ENCODE results near the gene OLA1. TPM values are rescaled to one million over a fixed set of nuclear protein-coding genes. Genes with fewer than 3 reads are reported as not detected.

Gene OLA1
- total RNA-seq, 4 donors from 2014 or later: 40.4 to 54.1 (median 50.6) TPM

- no peak for TF ChIP-seq CTCF (IDR thresholded peaks at IDR 0.05)
These were observed 76.5 kb downstream of the OLA1 start for GRCh38 chr2:174171686-174172445.

GRCh38 chr2:174169372-174169771 is 79.0 kb downstream of the OLA1 start:
- TF ChIP-seq CTCF (IDR thresholded peaks at IDR 0.05): no peak
- ATAC-seq (ENCODE audit: low FRiP score) (no peak), DNase-seq (ENCODE audit: low spot score) (no peak)

More at GRCh38 chr2:174171686-174172445, 76.5 kb downstream of the OLA1 start:
- DNase-seq (ENCODE audit: low spot score): no peak
- ATAC-seq (ENCODE audit: low FRiP score): no peak

- no peak for DNase-seq (ENCODE audit: low spot score)
- ATAC-seq (ENCODE audit: low FRiP score): no peak
- TF ChIP-seq CTCF (IDR thresholded peaks at IDR 0.05): no peak
These were observed 82.1 kb downstream of the OLA1 start for GRCh38 chr2:174166261-174166660.

GRCh38 chr2:174161490-174161889 is 86.8 kb downstream of the OLA1 start:
- no peak for TF ChIP-seq CTCF (IDR thresholded peaks at IDR 0.05)
- ATAC-seq (ENCODE audit: low FRiP score) (no peak), DNase-seq (ENCODE audit: low spot score) (no peak)

- TF ChIP-seq CTCF (IDR thresholded peaks at IDR 0.05): no peak
- DNase-seq (ENCODE audit: low spot score) (no peak), ATAC-seq (ENCODE audit: low FRiP score) (no peak)
These were observed 90.3 kb downstream of the OLA1 start for GRCh38 chr2:174158003-174158402.

GRCh38 chr2:174157053-174157452 is 91.3 kb downstream of the OLA1 start:
- ATAC-seq (ENCODE audit: low FRiP score) (no peak), DNase-seq (ENCODE audit: low spot score) (no peak)
- TF ChIP-seq CTCF (IDR thresholded peaks at IDR 0.05): no peak
